HCT116 (cell line): ENCODE data around the gene CYP4A11. TPM values are rescaled to one million over a fixed set of nuclear protein-coding genes. Genes with fewer than 3 reads are reported as not detected.
"Not testable (repeated sequence)": the region's sequence is repeated elsewhere in the genome, so short reads cannot be mapped to it uniquely, and the experiment has no call there.

Source experiments
- ATAC-seq: fragments of 200-7000 bp; cut with Tn5 transposase; 2 replicates; pipeline ENCODE4 v1.9.1; 2020; ENCODE audit warnings: mild to moderate bottlenecking, moderate library complexity
- BruUV-seq: library from RNA; stranded (reverse); fragments of 400-500 nt; replicated peaks from 2 replicates; lab custom pipeline; 2021; lab: Mats Ljungman, UMichigan
- CTCF ChIA-PET: fragments of 300-600 bp; sonication (Branson Sonifier 250); formaldehyde crosslinking; loops from one replicate; lab custom pipeline; 2021; ENCODE audit warnings: antibody characterized with exemption; lab: Charles Lee
- POLR2A ChIA-PET: fragments of 300-600, 350-600 bp; sonication (Branson Sonifier 250); formaldehyde crosslinking; loops from one replicate; lab custom pipeline; 2021; ENCODE audit warnings: antibody characterized with exemption; lab: Charles Lee
- RAD21 ChIA-PET, 2 experiments: fragments of 300-600 bp; sonication (Branson Sonifier 250); formaldehyde crosslinking; loops; one replicate each; lab custom pipeline; 2023; ENCODE audit warnings: low total read pairs in 2 of 2; ENCODE audit not compliant: uncharacterized antibody in 2 of 2, unreplicated experiment in 2 of 2, low non-redundant PET in 1 of 2; lab: Charles Lee
- DNase-seq: peaks from one replicate; pipeline ENCODE4 v3.0.0-alpha.2; 2010; ENCODE audit warnings: low read depth, low spot score
- H2AFZ ChIP-seq: fragments of 200-600 bp; shearing (Covaris generic), sonication (generic); 2 replicates; pipeline ENCODE4 v1.6.1; 2017; ENCODE audit warnings: low read depth, mixed run types, mixed read lengths, antibody characterized with exemption, low read length; ENCODE audit not compliant: poor library complexity, severe bottlenecking
- H3K27ac ChIP-seq: 2 replicates; pipeline ENCODE4 v1.5.1; 2012; ENCODE audit warnings: low read depth, low read length
- H3K27me3 ChIP-seq: fragments of 200-600 bp; sonication (generic); 2 replicates; pipeline ENCODE4 v1.6.1; 2016; ENCODE audit warnings: mixed run types, low read length, mixed read lengths; ENCODE audit not compliant: insufficient read depth
- H3K36me3 ChIP-seq, 2 experiments: fragments of 200-500 bp in 1 of 2; fragments of 200-600 bp in 1 of 2; sonication (Bioruptor generic) in 1 of 2; sonication (generic) in 1 of 2; 2 replicates each; pipeline versions ENCODE4 v1.5.1 to v1.6.1; 2014 to 2016; ENCODE audit warnings: low read length in 2 of 2, inconsistent platforms in 1 of 2, mixed read lengths in 1 of 2, mixed run types in 1 of 2; ENCODE audit not compliant: insufficient read depth in 2 of 2, control insufficient read depth in 1 of 2
- H3K4me1 ChIP-seq, 2 experiments: fragments of 200-600 bp in 1 of 2; sonication (generic) in 1 of 2; 2 replicates each; pipeline versions ENCODE4 v1.5.1 to v1.6.1; 2012 to 2017; ENCODE audit warnings: low read length in 2 of 2, inconsistent platforms in 1 of 2, mild to moderate bottlenecking in 1 of 2, mixed read lengths in 1 of 2, mixed run types in 1 of 2, moderate library complexity in 1 of 2; ENCODE audit not compliant: insufficient read depth in 2 of 2, control insufficient read depth in 1 of 2
- H3K4me2 ChIP-seq: fragments of 200-600 bp; sonication (generic); 2 replicates; pipeline ENCODE4 v1.6.1; 2017; ENCODE audit warnings: mixed run types, low read length, mixed read lengths
- H3K4me3 ChIP-seq, 2 experiments: fragments of 200-600 bp in 1 of 2; sonication (generic) in 1 of 2; replicated peaks in 1 of 2; 2 replicates each; pipeline ENCODE4 v1.5.1; 2011 to 2016; ENCODE audit warnings: low read length in 2 of 2, control low read depth in 1 of 2, low read depth in 1 of 2, mild to moderate bottlenecking in 1 of 2, mixed read lengths in 1 of 2, mixed run types in 1 of 2
- H3K79me2 ChIP-seq: fragments of 200-600 bp; sonication (generic); 2 replicates; pipeline ENCODE4 v1.6.1; 2017; ENCODE audit warnings: mild to moderate bottlenecking, mixed run types, low read length, moderate library complexity, mixed read lengths; ENCODE audit not compliant: insufficient read depth
- H3K9ac ChIP-seq: fragments of 200-600 bp; sonication (generic); 2 replicates; pipeline ENCODE4 v1.6.1; 2016; ENCODE audit warnings: low read length, mixed read lengths
- H3K9me2 ChIP-seq: fragments of 200-600 bp; sonication (generic), shearing (Covaris generic); 2 replicates; pipeline ENCODE4 v1.6.1; 2017; ENCODE audit warnings: mixed run types, mild to moderate bottlenecking, moderate library complexity; ENCODE audit not compliant: insufficient read depth
- H3K9me3 ChIP-seq, 2 experiments: fragments of 200-500 bp in 1 of 2; fragments of 200-600 bp in 1 of 2; sonication (Bioruptor generic) in 1 of 2; sonication (generic) in 1 of 2; 2 replicates each; pipeline ENCODE4 v1.6.1; 2014 to 2017; ENCODE audit warnings: low read length in 2 of 2, mixed read lengths in 2 of 2, inconsistent platforms in 1 of 2, low read depth in 1 of 2, mild to moderate bottlenecking in 1 of 2, mixed run types in 1 of 2, moderate library complexity in 1 of 2; ENCODE audit not compliant: control insufficient read depth in 1 of 2, insufficient read depth in 1 of 2
- H4K20me1 ChIP-seq: fragments of 200-600 bp; sonication (generic), shearing (Covaris generic); 2 replicates; pipeline ENCODE4 v1.6.1; 2017; ENCODE audit warnings: mixed run types, mild to moderate bottlenecking, moderate library complexity; ENCODE audit not compliant: insufficient read depth
- RAD21 ChIP-seq: IDR thresholded peaks from 2 replicates; pipeline ENCODE4 v1.6.1; 2012; ENCODE audit warnings: low read depth, mild to moderate bottlenecking
- intact Hi-C: fragments of 100-400 bp; cut with micrococcal nuclease; formaldehyde crosslinking; loops from 2 replicates; pipeline ENCODE4 v1.10.0; 2022
- total RNA-seq: library from RNA; stranded (reverse); gene quantifications from one replicate; pipeline ENCODE4 v1.2.1, GENCODE V29; 2021; ENCODE audit not compliant: unreplicated experiment
- TF ChIP-seq, protein P1 (sequence below), 3 experiments: fragments of 200-600 bp in 1 of 3; sonication (generic) in 1 of 3; IDR thresholded peaks in 2 of 3; conservative IDR thresholded peaks in 1 of 3; 2 replicates each; pipeline ENCODE4 v1.5.1; 2012 to 2017; ENCODE audit warnings: low read depth in 2 of 3, low read length in 2 of 3, antibody characterized with exemption in 1 of 3, borderline replicate concordance in 1 of 3, control low read depth in 1 of 3, mild to moderate bottlenecking in 1 of 3, mixed read lengths in 1 of 3, mixed run types in 1 of 3, moderate library complexity in 1 of 3; ENCODE audit not compliant: insufficient read depth in 1 of 3

Gene CYP4A11
- total RNA-seq, 1 experiment from 2014 or later, result not detected

DNA sequence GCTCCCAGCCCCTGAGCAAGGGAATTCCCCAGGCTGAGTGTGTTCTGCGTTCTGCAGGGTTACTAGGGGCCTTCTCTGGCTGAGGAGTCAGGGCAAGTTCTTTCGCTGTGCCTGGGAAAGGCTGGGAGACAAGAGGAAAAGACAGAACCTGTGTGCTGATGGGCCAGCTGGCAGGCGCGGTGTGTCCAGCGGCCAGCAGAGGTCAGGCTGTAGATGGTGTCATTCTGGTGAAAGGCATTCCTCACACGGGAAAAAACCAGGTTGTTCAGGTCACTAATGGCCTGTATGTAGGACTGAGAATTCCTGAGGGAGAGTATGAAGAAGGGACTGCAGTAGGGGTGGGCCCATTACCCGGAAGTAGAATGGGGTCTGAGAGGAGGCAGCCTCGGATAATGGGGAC is 6.4 kb downstream of the CYP4A11 start:
- POLR2A ChIA-PET, H3K27me3 ChIP-seq, CTCF ChIA-PET, BruUV-seq, H3K27ac ChIP-seq, H2AFZ ChIP-seq, H3K9me2 ChIP-seq, H3K9ac ChIP-seq, H3K79me2 ChIP-seq, H3K9me3 ChIP-seq, H4K20me1 ChIP-seq, H3K4me2 ChIP-seq, H3K4me1 ChIP-seq, H3K36me3 ChIP-seq, RAD21 ChIA-PET, H3K4me3 ChIP-seq: not testable (repeated sequence)
- peak; percentile 85 for ATAC-seq
- peak; percentile 3 for DNase-seq
- TF ChIP-seq RAD21, result peak; percentile 46
- TF ChIP-seq, protein P1, sequence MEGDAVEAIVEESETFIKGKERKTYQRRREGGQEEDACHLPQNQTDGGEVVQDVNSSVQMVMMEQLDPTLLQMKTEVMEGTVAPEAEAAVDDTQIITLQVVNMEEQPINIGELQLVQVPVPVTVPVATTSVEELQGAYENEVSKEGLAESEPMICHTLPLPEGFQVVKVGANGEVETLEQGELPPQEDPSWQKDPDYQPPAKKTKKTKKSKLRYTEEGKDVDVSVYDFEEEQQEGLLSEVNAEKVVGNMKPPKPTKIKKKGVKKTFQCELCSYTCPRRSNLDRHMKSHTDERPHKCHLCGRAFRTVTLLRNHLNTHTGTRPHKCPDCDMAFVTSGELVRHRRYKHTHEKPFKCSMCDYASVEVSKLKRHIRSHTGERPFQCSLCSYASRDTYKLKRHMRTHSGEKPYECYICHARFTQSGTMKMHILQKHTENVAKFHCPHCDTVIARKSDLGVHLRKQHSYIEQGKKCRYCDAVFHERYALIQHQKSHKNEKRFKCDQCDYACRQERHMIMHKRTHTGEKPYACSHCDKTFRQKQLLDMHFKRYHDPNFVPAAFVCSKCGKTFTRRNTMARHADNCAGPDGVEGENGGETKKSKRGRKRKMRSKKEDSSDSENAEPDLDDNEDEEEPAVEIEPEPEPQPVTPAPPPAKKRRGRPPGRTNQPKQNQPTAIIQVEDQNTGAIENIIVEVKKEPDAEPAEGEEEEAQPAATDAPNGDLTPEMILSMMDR (IDR thresholded peaks at IDR 0.05 in 2 of 3, conservative IDR thresholded peaks at IDR 0.05 in 1 of 3; ENCODE audit: borderline replicate concordance in 1 of 3, insufficient read depth in 1 of 3, low read depth in 2 of 3, low read length in 2 of 3), result peak; percentile 33 to 72 (median 54); a peak in 5 of 6 replicates
- intact Hi-C loops, result loop anchor here (10.0 kb wide), 1 partner anchor 240 kb away; no protein-coding TSS in a partner anchor

DNA sequence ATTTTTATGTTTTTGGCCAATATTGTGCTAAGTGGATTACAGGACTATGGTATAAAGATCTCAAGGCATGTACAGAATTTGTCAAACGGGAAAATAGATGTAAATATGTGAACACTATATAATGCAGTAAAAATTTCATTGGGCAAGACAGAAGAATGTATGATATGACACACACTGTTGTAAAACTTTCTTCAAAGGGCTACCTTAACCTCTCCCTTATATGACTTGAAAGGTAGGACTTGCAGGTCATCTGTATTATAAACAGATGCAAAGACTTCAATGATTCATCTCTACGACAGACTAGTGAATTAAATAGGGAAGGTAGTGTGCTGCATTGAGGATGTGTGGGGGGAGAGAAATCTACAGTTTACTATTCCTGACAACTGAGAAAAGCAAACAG is 9.3 kb downstream of the CYP4A11 start:
- H3K4me2 ChIP-seq, H3K79me2 ChIP-seq, CTCF ChIA-PET, POLR2A ChIA-PET, H3K36me3 ChIP-seq, H3K4me1 ChIP-seq, RAD21 ChIA-PET, ATAC-seq, H3K9me3 ChIP-seq, H4K20me1 ChIP-seq, DNase-seq, H3K27ac ChIP-seq, H3K9ac ChIP-seq, H3K27me3 ChIP-seq, H2AFZ ChIP-seq, BruUV-seq, H3K9me2 ChIP-seq, H3K4me3 ChIP-seq: not testable (repeated sequence)
- intact Hi-C loops, result loop anchor here (10.0 kb wide), 1 partner anchor 243 kb away; no protein-coding TSS in a partner anchor
